ENCODE results near the gene FEN1.

The FEN1 gene

GRCh38 chr11:61764606-61765260 lies 28.0 kb upstream of the FEN1 start:
- no peak for TF ChIP-seq CTCF (IDR thresholded peaks at IDR 0.05; ENCODE audit: extremely low read depth, insufficient read depth, missing control alignments)
- in situ Hi-C loops (cut with MboI; ENCODE audit: low pct_unique_long_range_greater_than_20kb, low sequenced_read_pairs, unreplicated experiment) = no loop called here
- DNase-seq (ENCODE audit: low spot score) = no peak

- in situ Hi-C loops (cut with MboI; ENCODE audit: low pct_unique_long_range_greater_than_20kb, low sequenced_read_pairs, unreplicated experiment) = no loop called here
- no peak for DNase-seq (ENCODE audit: low spot score)
- TF ChIP-seq CTCF (IDR thresholded peaks at IDR 0.05; ENCODE audit: extremely low read depth, insufficient read depth, missing control alignments) = no peak
Observed at GRCh38 chr11:61765550-61766253, 27.0 kb upstream of the FEN1 start.

DNA sequence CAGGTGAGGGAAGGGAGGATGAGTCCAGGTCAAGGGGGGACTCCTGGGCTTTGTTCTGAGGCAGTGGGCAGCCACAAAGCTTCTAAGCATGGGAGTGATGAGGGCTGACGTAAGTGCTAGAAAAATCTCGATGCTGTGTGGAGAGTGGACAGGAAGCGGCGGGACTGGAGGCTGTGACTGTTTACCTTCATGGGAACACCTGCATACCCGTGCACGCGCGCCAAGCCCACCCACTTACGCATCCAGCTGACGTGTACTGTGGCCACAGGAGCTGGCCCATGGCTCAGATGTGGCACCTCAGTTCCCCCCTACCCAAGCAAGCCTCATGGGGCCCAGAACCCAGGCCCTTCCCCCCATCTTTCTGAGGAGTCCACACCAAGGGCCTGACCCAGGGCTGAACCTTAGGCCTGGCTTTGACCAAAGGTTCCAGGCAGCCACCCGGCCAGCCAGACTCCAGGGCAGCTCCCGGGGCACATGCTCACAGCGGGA lies 26.3 kb upstream of the FEN1 start:
- no peak for DNase-seq (ENCODE audit: low spot score)
- in situ Hi-C loops (cut with MboI; ENCODE audit: low pct_unique_long_range_greater_than_20kb, low sequenced_read_pairs, unreplicated experiment) = no loop called here

DNA sequence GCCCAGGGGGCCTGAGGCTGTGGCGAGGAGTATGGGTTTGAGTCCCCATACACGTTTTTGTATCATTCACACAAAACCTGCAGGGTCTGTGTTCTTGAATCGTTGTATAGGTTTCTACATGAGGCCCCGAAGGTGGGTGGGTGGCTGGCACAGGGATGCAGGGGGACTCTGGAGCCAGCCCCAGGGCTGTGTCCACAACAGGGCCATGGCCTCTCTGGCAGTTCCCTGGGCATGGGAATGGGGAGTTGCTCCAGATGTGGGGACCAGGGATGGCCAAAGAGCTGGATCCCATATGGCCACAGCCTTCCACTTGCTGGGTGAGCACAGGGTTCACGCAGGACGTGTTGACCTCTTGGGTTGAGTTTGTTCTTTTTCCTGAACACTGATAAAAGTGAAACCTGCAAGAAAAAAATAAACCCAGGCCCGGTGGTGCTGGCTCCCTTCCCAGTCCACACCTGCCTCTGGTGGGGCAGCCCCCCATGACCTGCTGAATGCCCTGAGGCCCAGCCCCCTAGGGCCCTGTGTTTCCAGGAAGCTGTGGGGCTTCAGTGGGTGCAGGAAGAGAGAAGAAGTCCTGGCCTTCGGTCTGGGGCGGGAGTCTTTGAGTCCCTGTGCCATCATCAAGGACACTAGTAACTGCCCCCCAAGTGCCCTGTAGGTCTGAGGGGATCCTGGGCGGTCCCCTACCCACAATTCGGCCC lies 24.2 kb upstream of the FEN1 start:
- no peak for TF ChIP-seq CTCF (IDR thresholded peaks at IDR 0.05; ENCODE audit: extremely low read depth, insufficient read depth, missing control alignments)
- in situ Hi-C loops (cut with MboI; ENCODE audit: low pct_unique_long_range_greater_than_20kb, low sequenced_read_pairs, unreplicated experiment) = no loop called here
- DNase-seq (ENCODE audit: low spot score) = no peak

More for the DNA sequence above, 26.3 kb upstream of the FEN1 start:
- TF ChIP-seq CTCF (IDR thresholded peaks at IDR 0.05; ENCODE audit: extremely low read depth, insufficient read depth, missing control alignments) = no peak

GRCh38 chr11:61769169-61769920 lies 23.4 kb upstream of the FEN1 start:
- no peak for TF ChIP-seq CTCF (IDR thresholded peaks at IDR 0.05; ENCODE audit: extremely low read depth, insufficient read depth, missing control alignments)
- in situ Hi-C loops (cut with MboI; ENCODE audit: low pct_unique_long_range_greater_than_20kb, low sequenced_read_pairs, unreplicated experiment) = no loop called here
- no peak for DNase-seq (ENCODE audit: low spot score)
